GM21723 (cell line): Measurements from ENCODE around the gene PCYT2.

ENCODE experiments used
- ATAC-seq: cut with Tn5 transposase; IDR thresholded peaks from one replicate; pipeline ENCODE4 v1.9.1; 2021; ENCODE audit warnings: mild to moderate bottlenecking, moderate library complexity; ENCODE audit not compliant: unreplicated experiment

PCYT2 gene

DNA sequence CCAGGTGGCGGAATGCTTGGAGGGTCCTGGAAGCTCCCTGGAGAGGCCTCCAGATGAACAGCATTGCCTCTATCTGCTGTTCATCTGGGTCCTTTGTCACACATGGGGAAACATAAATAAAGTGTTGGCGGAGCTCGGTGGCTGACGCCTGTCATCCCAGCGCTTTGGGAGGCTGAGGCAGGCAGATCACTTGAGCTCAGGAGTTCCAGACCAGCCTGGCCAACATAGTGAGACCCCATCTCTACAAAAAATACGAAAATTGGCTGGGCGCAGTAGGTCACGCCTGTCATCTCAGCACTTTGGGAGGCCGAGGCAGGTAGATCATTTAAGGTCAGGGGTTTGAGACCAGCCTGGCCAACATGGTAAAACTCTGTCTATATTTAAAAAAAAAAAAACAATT is 33.7 kb upstream of the PCYT2 start:
- ATAC-seq, result no peak

- ATAC-seq, result no peak
Measured at GRCh38 chr17:81942167-81942553, 31.0 kb upstream of the PCYT2 start.

DNA sequence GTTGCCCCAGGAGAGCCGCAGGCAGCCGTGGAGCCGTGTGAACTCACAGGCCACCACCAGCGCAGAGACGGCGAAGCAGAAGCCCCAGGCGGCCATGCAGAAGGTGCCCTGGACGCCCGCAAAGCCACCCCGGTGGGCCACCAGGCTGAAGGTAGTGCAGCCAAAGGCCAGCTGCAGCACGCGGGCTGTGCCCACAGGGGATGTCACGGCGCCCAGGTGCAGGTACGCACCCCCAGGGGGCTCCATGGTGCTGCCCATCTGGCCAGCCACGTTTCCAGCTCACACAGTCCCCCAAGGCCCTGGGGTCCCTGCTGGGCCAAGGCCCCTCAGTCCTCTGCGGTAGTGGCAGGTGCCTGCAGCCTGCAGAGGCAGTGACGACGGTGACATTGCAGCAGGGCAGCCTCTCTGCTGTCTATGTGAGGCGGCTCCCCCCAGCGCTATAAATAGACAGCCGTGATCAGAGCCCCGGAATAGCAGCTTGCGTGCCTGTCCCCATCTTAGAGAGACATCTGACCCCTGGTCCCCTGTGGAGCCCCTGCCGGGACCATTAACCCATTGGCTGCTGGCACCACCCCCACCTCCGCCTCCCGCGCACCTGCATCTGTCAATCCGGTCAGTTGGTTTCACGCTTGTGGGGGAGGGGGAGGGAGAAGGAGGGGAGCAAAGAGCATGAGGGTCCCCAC is 30.4 kb upstream of the PCYT2 start:
- no peak for ATAC-seq

GRCh38 chr17:81940538-81941483 is 29.6 kb upstream of the PCYT2 start:
- ATAC-seq, result no peak

DNA sequence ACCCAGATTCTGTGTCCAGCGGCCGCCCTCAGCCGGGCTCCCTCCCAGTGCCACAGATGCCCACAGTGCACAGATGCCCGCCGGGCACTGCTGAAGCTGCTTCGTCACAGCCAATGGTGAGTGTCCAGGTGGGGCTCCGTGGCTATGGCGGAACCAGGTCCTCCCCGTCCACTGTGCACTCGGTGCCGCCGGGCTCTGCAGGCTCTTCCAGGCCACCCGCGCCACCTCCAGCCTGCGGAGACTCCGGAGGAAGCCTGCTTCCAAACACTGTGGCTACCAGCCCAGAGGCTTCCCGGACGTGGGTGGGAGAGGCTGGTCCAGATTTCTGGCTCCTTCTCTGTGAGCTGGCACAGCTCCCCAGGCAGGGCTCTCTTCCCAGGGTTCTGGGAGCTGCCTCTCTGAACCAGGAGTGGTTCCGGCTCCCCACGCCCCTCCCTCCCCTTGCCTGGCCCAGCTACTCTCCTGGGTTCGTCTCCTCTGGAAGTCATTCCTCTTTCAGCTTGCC is 28.7 kb upstream of the PCYT2 start:
- no peak for ATAC-seq

- no peak for ATAC-seq
Measured at GRCh38 chr17:81939218-81939617, 28.0 kb upstream of the PCYT2 start.

- ATAC-seq, result no peak
Measured at GRCh38 chr17:81935709-81936084, 24.5 kb upstream of the PCYT2 start.

GRCh38 chr17:81934850-81935708 is 23.9 kb upstream of the PCYT2 start:
- ATAC-seq, result no peak

DNA sequence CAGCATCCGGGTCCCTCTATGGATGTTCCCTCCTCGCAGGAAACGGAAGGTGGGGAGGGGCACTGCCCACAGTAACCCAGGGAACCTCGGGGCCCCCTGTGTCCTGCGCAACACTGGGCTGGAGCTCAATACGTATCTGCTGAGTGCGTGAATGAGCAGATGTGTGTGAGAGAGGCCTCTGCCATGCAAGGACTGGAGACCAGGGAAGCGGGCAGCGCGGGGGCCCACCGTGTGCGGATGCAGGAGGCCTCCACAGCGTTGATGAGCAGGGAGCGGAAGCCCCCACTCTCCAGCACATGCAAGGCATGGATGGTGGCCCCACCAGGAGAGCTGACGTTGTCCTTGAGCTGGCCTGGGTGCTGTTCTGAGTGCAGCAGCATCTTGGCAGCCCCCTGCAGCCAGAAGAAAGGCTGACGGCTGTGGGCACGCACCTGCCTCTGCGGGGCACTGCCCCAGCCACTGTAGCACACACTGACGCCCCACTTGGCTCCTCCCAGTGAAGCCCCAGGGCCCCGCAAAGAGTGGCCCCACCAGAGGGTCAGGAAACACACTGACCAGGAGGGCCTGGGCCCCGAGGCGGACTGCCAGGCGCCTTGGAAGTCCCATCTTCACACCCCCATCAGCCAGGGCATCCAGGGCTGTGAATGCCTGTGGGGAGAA is 23.0 kb upstream of the PCYT2 start:
- ATAC-seq, result no peak

DNA sequence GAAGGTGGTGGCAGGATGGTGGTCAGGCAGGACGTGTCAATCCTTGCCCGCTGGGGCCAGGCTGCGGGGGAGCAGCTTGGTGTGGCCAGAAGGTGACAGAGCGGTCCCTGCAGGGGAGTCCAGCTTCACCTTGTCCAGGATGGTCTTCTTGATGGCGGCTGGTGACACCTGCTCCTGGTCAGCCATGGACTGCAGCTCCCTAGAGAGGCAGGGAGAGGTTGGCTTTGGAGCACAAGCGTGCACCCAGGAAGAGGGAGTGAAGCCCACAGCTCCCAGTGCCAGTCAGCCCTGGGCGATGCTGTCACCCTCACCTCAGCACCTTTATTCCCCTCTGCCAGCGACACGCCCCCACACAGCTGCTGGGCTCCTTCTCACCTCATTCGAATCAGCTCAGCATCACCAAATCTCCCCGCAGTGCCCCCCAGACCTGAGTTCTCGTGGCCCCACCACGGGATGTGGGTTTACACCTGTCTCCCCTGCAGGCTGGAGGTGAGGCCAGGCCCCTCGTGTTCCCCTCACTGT is 22.0 kb upstream of the PCYT2 start:
- no peak for ATAC-seq

DNA sequence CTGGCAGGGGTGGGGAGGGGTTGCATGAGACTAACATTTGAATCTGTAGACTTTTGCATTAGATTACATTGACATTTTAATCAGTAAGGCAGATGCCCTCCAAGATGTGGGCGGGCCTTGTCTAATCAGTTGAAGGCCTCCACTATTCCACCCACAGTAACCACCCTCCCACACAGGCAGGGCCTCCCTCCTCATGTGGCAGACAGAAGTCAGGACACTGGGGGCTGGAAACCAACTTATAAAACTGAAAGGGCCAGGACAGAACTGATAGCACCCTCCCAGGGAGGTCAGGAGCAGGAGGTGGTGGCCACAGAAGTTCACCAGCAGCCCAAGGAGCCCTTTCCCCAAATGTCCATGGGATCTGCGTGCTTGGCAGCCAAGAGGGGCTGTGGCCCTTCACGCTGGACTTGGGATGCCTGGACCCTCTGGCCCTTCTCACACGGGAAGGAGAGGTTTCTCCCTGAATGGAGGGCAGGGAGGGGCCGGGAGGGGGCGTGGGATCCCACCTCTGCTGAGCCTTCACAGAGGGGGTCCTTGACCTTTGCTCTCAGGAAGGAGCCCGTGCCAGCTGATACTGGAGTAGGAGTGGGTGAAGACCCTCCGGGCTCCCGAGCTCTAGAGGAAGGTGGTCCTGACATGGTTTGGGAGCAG is 21.3 kb upstream of the PCYT2 start:
- no peak for ATAC-seq

DNA sequence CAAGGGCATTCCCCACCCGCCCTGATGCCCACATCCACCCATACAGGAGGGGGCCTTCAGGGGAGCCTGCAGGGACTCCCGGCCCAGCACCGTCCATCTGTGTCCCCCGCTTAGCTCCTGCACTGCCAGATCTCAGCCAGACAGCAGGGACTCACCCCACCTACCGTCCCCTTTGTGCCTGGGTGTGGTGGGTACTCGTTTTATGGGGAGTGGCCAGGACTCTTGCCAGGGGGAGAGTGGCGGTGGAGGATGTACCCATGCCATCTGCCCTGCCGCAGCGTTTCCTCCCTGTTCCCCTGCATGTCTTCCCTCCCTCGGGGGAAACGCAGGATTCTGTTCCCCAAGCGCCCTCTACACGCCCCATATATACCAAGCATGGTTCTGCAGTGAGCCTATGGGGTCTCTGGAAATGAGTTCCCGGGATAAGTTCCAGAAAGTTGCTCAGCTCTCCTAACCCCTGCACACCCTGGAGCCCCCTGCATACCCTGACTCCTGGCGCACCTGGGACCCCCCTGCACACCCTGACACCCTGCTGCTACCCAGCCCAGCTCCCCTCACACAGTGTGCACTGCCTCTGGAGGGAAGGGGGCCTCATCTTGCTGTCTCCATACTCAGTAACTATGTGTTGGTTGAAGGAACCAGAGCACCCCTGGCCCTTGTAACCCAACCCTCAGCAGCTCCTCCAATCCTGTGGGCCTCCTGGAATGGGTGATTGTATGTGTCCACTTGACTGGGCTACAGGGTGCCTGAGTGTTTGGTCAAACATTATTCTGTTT is 20.5 kb upstream of the PCYT2 start:
- no peak for ATAC-seq

DNA sequence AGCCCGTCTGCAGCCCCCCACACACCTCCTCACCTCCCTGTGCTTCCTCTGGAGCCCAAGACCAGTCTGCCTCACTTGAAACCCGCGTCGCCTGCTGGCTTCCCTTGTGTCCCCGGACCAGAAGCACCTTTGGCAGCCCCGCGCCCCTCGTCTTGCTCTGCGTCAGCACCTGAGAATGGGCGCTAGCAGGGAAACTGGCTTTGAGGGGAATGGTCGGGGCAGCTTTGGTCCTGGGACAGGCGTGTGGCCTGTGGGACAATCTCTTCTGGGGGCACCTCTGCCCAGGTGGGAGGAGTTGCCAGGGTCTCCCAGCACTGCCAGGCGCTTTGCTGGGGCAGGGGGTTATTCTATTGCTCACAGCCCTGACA is 20.0 kb upstream of the PCYT2 start:
- no peak for ATAC-seq

DNA sequence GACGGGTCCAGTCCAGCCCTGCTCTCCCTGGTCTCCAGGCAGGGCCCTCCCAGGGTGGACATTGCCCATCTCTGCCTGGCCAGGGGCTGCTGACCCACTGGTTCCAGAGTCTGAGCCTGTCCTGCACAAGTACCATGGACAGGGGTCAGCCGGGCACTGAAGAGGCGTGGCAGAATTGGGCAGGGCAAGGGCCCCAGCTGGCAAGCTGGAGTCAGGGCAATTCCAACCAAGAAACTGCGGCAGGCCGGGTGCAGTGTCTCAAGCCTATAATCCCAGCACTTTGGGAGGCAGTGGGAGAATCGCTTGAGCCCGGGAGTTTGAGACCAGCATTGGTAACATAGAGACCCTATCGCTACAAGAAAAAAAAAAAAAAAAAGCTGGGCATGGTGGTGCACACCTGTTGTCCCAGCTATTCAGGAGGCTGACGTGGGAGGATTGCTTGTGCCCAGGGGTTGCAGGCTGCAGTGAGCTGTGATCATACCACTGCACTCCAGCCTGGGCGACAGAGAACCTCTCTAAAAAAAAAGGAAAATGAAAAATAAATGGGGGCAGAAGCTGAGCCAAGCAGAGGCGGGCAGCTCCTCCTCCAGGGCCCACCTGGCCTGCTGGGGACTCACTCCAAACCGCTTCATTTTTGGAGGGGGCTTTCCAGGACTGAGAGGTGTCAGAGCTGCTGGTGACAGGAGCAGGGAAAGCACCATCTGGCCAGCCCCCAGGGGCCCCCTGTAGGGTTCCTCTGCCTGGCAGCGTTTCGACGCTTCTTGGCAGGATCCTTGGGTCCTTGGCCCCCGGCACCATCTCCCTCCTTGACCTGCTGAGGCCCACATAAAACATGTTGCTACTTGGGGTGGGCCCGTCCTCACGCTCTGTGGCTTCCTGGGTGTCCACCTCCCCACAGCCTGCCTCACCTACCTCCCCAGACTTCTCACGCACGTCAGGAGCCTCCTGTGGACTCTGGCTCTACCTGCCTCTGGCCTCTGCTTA is 19.2 kb upstream of the PCYT2 start:
- ATAC-seq, result no peak

GRCh38 chr17:81929253-81930141 is 18.3 kb upstream of the PCYT2 start:
- no peak for ATAC-seq

GRCh38 chr17:81928544-81929252 is 17.5 kb upstream of the PCYT2 start:
- ATAC-seq, result no peak
